EH (cell line): ENCODE measurements around the gene DTX3L.
"Not testable (repeated sequence)": the region's sequence is repeated elsewhere in the genome, so short reads cannot be mapped to it uniquely, and the experiment has no call there.

ENCODE experiments used
- DNase-seq: peaks from one replicate; pipeline ENCODE4 v3.0.0-alpha.2; 2015; ENCODE audit warnings: low read depth

DTX3L gene

GRCh38 chr3:122562923-122563716 is 1.0 kb upstream of the DTX3L start:
- peak; percentile 19 for DNase-seq

GRCh38 chr3:122563717-122564025 is 467 bp upstream of the DTX3L start:
- peak; percentile 37 for DNase-seq

- not testable (repeated sequence) for DNase-seq
Observed at GRCh38 chr3:122568131-122568530, 4.0 kb downstream of the DTX3L start.

GRCh38 chr3:122568755-122569154 is 4.6 kb downstream of the DTX3L start:
- no peak for DNase-seq

GRCh38 chr3:122572940-122573412 is 8.8 kb downstream of the DTX3L start:
- DNase-seq, result peak; percentile 62

GRCh38 chr3:122576174-122576940 is 12.2 kb downstream of the DTX3L start:
- DNase-seq, result no peak

GRCh38 chr3:122577409-122578031 is 13.4 kb downstream of the DTX3L start, which contains the start of gene PARP15:
Gene PARP15 (plus strand): TSS chr3:122577650. CDS start chr3:122577668, 18 bp downstream.
- peak; percentile 12 for DNase-seq

GRCh38 chr3:122578069-122578740 is 14.1 kb downstream of the DTX3L start:
- no peak for DNase-seq

GRCh38 chr3:122580470-122580869 is 16.3 kb downstream of the DTX3L start:
- no peak for DNase-seq

GRCh38 chr3:122581622-122582021 is 17.5 kb downstream of the DTX3L start:
- DNase-seq, result no peak

GRCh38 chr3:122582390-122582789 is 18.3 kb downstream of the DTX3L start:
- DNase-seq, result no peak

- no peak for DNase-seq
Observed at GRCh38 chr3:122586098-122586497, 22.0 kb downstream of the DTX3L start.

- DNase-seq, result no peak
Observed at GRCh38 chr3:122586773-122587485, 22.8 kb downstream of the DTX3L start.

- DNase-seq, result no peak
Observed at GRCh38 chr3:122587572-122587971, 23.4 kb downstream of the DTX3L start.

- no peak for DNase-seq
Observed at GRCh38 chr3:122589297-122589696, 25.2 kb downstream of the DTX3L start.

- DNase-seq, result no peak
Observed at GRCh38 chr3:122590610-122591009, 26.5 kb downstream of the DTX3L start.

- DNase-seq, result no peak
Observed at GRCh38 chr3:122594025-122594424, 29.9 kb downstream of the DTX3L start.

- DNase-seq, result no peak
Observed at GRCh38 chr3:122598151-122598550, 34.0 kb downstream of the DTX3L start.

- DNase-seq, result no peak
Observed at GRCh38 chr3:122598556-122598955, 34.4 kb downstream of the DTX3L start.

- DNase-seq, result no peak
Observed at GRCh38 chr3:122602011-122602710, 38.0 kb downstream of the DTX3L start.

GRCh38 chr3:122603056-122603455 is 38.9 kb downstream of the DTX3L start:
- no peak for DNase-seq
